Hepatocyte (in vitro differentiated cells): ENCODE results near the gene LRRC31. TPM values are rescaled to one million over a fixed set of nuclear protein-coding genes. Genes with fewer than 3 reads are reported as not detected.
A peak's percentile ranks its signal among the peaks of the same experiment; 100 is the strongest.

Experiments
- DNase-seq: peaks from one replicate; pipeline ENCODE4 v3.0.0-alpha.2; 2016; ENCODE audit warnings: low spot score
- H2AFZ ChIP-seq: fragments of 200-600 bp; sonication (generic); 2 replicates; pipeline ENCODE4 v1.6.0; 2016; ENCODE audit warnings: antibody characterized with exemption, mild to moderate bottlenecking
- H3K27ac ChIP-seq: fragments of 200-600 bp; sonication (generic); 2 replicates; pipeline ENCODE4 v1.5.1; 2016; ENCODE audit warnings: mild to moderate bottlenecking
- H3K27me3 ChIP-seq: fragments of 200-600 bp; sonication (generic); 2 replicates; pipeline ENCODE4 v1.6.1; 2016
- H3K36me3 ChIP-seq: fragments of 200-600 bp; sonication (generic); replicated peaks from 2 replicates; pipeline ENCODE4 v1.5.1; 2016; ENCODE audit warnings: low read depth; ENCODE audit not compliant: insufficient read depth
- H3K4me1 ChIP-seq: fragments of 200-600 bp; sonication (generic); 2 replicates; pipeline ENCODE4 v1.5.1; 2016; ENCODE audit warnings: mild to moderate bottlenecking, moderate library complexity; ENCODE audit not compliant: insufficient read depth
- H3K4me2 ChIP-seq: fragments of 200-600 bp; sonication (generic); 2 replicates; pipeline ENCODE4 v1.6.0; 2016
- H3K4me3 ChIP-seq: fragments of 200-600 bp; sonication (generic); 2 replicates; pipeline ENCODE4 v1.5.1; 2016; ENCODE audit warnings: mild to moderate bottlenecking
- H3K79me2 ChIP-seq: fragments of 200-600 bp; sonication (generic); 2 replicates; pipeline ENCODE4 v1.6.0; 2017; ENCODE audit warnings: mild to moderate bottlenecking
- H3K9me2 ChIP-seq: fragments of 200-600 bp; sonication (generic); replicated peaks from 2 replicates; pipeline ENCODE4 v1.6.0; 2017; ENCODE audit warnings: mild to moderate bottlenecking; ENCODE audit not compliant: insufficient read depth
- H3K9me3 ChIP-seq: fragments of 200-600 bp; sonication (generic); 2 replicates; pipeline ENCODE4 v1.5.1; 2016; ENCODE audit warnings: low read depth, mild to moderate bottlenecking
- H4K20me1 ChIP-seq: fragments of 200-600 bp; sonication (generic); 2 replicates; pipeline ENCODE4 v1.6.0; 2016; ENCODE audit warnings: mild to moderate bottlenecking; ENCODE audit not compliant: insufficient read depth, poor library complexity, severe bottlenecking
- CTCF ChIP-seq: fragments of 200-600 bp; sonication (generic); IDR thresholded peaks from 2 replicates; pipeline ENCODE4 v1.5.1; 2016; ENCODE audit warnings: antibody characterized with exemption, mild to moderate bottlenecking; ENCODE audit not compliant: poor library complexity
- EZH2 ChIP-seq: fragments of 200-600 bp; sonication (generic); IDR thresholded peaks from 2 replicates; pipeline ENCODE4 v1.6.1; 2016; ENCODE audit warnings: antibody characterized with exemption, mild to moderate bottlenecking, borderline replicate concordance
- EZH2phosphoT487 ChIP-seq: fragments of 200-600 bp; sonication (generic); IDR thresholded peaks from one replicate; pipeline ENCODE4 v1.6.1; 2018; ENCODE audit warnings: antibody characterized with exemption, mild to moderate bottlenecking, low read depth, moderate library complexity; ENCODE audit not compliant: unreplicated experiment, severe bottlenecking
- WGBS: methylation state at CpG from one replicate; pipeline ENCODE4 v1.1.6; 2016; ENCODE audit warnings: low lambda C conversion rate; ENCODE audit errors: missing lambda C conversion rate; 5-methylcytosine and 5-hydroxymethylcytosine counted together
- polyA plus RNA-seq: library from polyadenylated mRNA; unstranded; fragments of >200 nt; fragmentation: Nextera tagmentation; extraction: Ambion mirVana; gene quantifications from 2 replicates; pipeline ENCODE4 v1.2.1, GENCODE V29; 2016
- total RNA-seq: library from RNA; depleted of rRNA; stranded (reverse); fragments of >200 nt; gene quantifications from 2 replicates; pipeline ENCODE4 v1.2.3, GENCODE V29; 2014

LRRC31 gene
- total and polyA plus RNA-seq, 2 experiments from 2014 or later, result 1.4 to 6.1 TPM

GRCh38 chr3:169864270-169864669, 5.5 kb downstream of the LRRC31 start:
- Histone ChIP-seq H3K9me2 (no peaks in the 10 kb centered on the region), H3K4me1 (no peaks in the 10 kb centered on the region), H3K27me3 (no peaks in the 10 kb centered on the region), H3K4me2 (no peak overlapping the region), H3K36me3 (no peaks in the 10 kb centered on the region), H3K9me3 (no peaks in the 10 kb centered on the region), H2AFZ (no peak overlapping the region), H3K27ac (no peak overlapping the region), H4K20me1 (no peaks in the 10 kb centered on the region), H3K79me2 (peaks cover 5% of the 10 kb centered on the region), H3K4me3 (no peak overlapping the region)
- no peak for TF ChIP-seq EZH2phosphoT487
- TF ChIP-seq EZH2, result no peak
- TF ChIP-seq CTCF, result no peak
- DNase-seq, result no peak
- WGBS, result 86% methylated on average over 2 of the region's 2 CpGs

- Histone ChIP-seq H3K27ac (no peak overlapping the region), H3K79me2 (no peaks in the 10 kb centered on the region), H3K36me3 (no peaks in the 10 kb centered on the region), H3K4me3 (no peak overlapping the region), H3K9me2 (no peaks in the 10 kb centered on the region), H3K27me3 (no peaks in the 10 kb centered on the region), H3K9me3 (no peaks in the 10 kb centered on the region), H3K4me1 (no peaks in the 10 kb centered on the region), H2AFZ (no peak overlapping the region), H4K20me1 (no peaks in the 10 kb centered on the region), H3K4me2 (peak overlapping the region; percentile 46)
- peak; percentile 86 for TF ChIP-seq CTCF
- no peak for TF ChIP-seq EZH2
- TF ChIP-seq EZH2phosphoT487, result no peak
- WGBS, result 4% methylated on average over 6 of the region's 6 CpGs
- DNase-seq, result peak; percentile 77
These were observed 6.3 kb downstream of the LRRC31 start for GRCh38 chr3:169863458-169863899.

- H3K4me2 ChIP-seq, result no peak overlapping the region
- DNase-seq, result no peak
- no peaks in the 10 kb centered on the region for H3K79me2 ChIP-seq
- H3K36me3 ChIP-seq, result no peaks in the 10 kb centered on the region
- H3K4me1 ChIP-seq, result no peaks in the 10 kb centered on the region
- no peaks in the 10 kb centered on the region for H3K27me3 ChIP-seq
- H2AFZ ChIP-seq, result no peak overlapping the region
- TF ChIP-seq EZH2, result no peak
- no peak for TF ChIP-seq CTCF
- no peak for TF ChIP-seq EZH2phosphoT487
- no peak overlapping the region for H3K4me3 ChIP-seq
- H3K9me2 ChIP-seq, result no peaks in the 10 kb centered on the region
- H3K27ac ChIP-seq, result no peak overlapping the region
- 63% methylated on average over 5 of the region's 5 CpGs for WGBS
- H4K20me1 ChIP-seq, result no peaks in the 10 kb centered on the region
- no peaks in the 10 kb centered on the region for H3K9me3 ChIP-seq
These were observed 7.9 kb downstream of the LRRC31 start for GRCh38 chr3:169861871-169862270.

GRCh38 chr3:169857811-169858210, 11.9 kb downstream of the LRRC31 start:
- no peaks in the 10 kb centered on the region for H3K9me3 ChIP-seq
- no peaks in the 10 kb centered on the region for H3K4me1 ChIP-seq
- no peak overlapping the region for H3K4me2 ChIP-seq
- H2AFZ ChIP-seq, result no peak overlapping the region
- no peaks in the 10 kb centered on the region for H3K27me3 ChIP-seq
- H3K4me3 ChIP-seq, result no peak overlapping the region
- H3K27ac ChIP-seq, result no peak overlapping the region
- no peaks in the 10 kb centered on the region for H3K9me2 ChIP-seq
- no peak for DNase-seq
- no peaks in the 10 kb centered on the region for H3K36me3 ChIP-seq
- WGBS, result 94% methylated on average over 2 of the region's 2 CpGs
- TF ChIP-seq EZH2 (no peak), CTCF (no peak), EZH2phosphoT487 (no peak)
- no peaks in the 10 kb centered on the region for H4K20me1 ChIP-seq
- no peaks in the 10 kb centered on the region for H3K79me2 ChIP-seq
